ENCODE measurements around the gene GALNS. TPM values are rescaled to one million over a fixed set of nuclear protein-coding genes. Genes with fewer than 3 reads are reported as not detected.

The GALNS gene
- total RNA-seq, 1 donor from 2014 or later = 24.7 TPM

DNA sequence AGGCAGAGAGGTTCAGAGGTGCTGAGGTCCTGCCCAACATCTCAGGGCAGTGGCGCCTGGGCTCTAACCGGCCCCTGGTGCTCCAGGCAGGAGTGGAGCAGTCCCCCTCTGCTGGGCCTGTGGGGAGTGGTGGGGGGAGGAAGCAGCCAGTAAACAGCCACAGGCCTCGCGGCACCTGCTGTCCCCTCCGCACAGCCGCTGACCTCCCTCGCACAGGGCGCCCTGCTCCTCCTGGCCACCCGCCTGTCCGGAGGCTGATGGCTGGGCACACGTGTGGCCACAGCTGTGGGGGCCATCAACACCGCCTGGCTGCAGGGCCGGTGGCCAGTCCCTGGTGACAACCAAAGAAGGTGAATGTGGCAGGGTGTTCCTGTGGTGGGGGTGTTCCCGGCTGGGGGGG is 46.5 kb upstream of the GALNS start:
- TF ChIP-seq CTCF (IDR thresholded peaks at IDR 0.05; ENCODE audit: unreplicated experiment) = no peak
- H3K27me3 Mint-ChIP-seq (ENCODE audit: unreplicated experiment) = peaks cover 16% of the 10 kb centered on the region
- H3K36me3 Mint-ChIP-seq (ENCODE audit: low read depth, unreplicated experiment) = no peaks in the 10 kb centered on the region
- no peak overlapping the region for H3K4me3 Mint-ChIP-seq (ENCODE audit: unreplicated experiment)
- H3K4me1 Mint-ChIP-seq (ENCODE audit: unreplicated experiment) = no peaks in the 10 kb centered on the region
- H3K27ac Mint-ChIP-seq (ENCODE audit: unreplicated experiment) = no peak overlapping the region
- no peaks in the 10 kb centered on the region for H3K9me3 Mint-ChIP-seq (ENCODE audit: unreplicated experiment)
- DNase-seq (ENCODE audit: low spot score) = no peak

- Mint-ChIP-seq H3K4me3 (ENCODE audit: unreplicated experiment) (no peak overlapping the region), H3K27me3 (ENCODE audit: unreplicated experiment) (peaks cover 12% of the 10 kb centered on the region), H3K36me3 (ENCODE audit: low read depth, unreplicated experiment) (no peaks in the 10 kb centered on the region), H3K4me1 (ENCODE audit: unreplicated experiment) (no peaks in the 10 kb centered on the region), H3K27ac (ENCODE audit: unreplicated experiment) (no peak overlapping the region), H3K9me3 (ENCODE audit: unreplicated experiment) (no peaks in the 10 kb centered on the region)
- no peak for TF ChIP-seq CTCF (IDR thresholded peaks at IDR 0.05; ENCODE audit: unreplicated experiment)
- no peak for DNase-seq (ENCODE audit: low spot score)
Observed at GRCh38 chr16:88902744-88903143, 46.0 kb upstream of the GALNS start.

DNA sequence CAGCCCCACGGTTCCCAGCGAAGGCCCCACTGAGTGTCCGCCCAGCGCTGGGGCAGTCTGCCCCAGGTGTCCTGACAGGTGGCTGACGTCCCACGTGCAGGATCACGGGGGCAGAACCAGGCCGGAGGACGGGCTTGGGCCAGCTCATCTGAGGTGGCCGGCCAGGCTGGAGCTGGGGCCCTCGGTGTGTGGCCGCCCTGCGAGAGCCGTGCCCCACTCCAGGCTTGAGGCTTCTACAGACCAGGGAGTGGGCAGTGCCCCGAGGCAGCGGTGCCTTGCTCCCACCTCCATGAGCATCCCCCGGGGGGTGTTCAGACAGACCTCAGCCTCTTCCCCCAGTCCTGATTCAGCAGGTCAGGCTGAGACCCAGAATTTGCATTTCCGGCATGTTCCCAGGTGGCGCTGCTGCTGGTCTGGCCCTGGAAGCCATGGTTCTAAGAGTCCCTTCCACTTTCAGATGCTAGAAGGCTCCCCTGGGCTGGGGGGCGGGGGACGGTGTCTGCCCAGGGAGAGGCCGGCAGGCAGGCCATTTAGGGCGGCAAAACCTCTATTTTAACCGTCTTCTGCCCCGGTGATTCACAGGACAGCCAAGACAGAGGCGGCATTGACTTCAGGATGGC is 45.1 kb upstream of the GALNS start:
- H3K4me3 Mint-ChIP-seq (ENCODE audit: unreplicated experiment) = no peak overlapping the region
- no peak for TF ChIP-seq CTCF (IDR thresholded peaks at IDR 0.05; ENCODE audit: unreplicated experiment)
- H3K27me3 Mint-ChIP-seq (ENCODE audit: unreplicated experiment) = peaks cover 11% of the 10 kb centered on the region
- H3K9me3 Mint-ChIP-seq (ENCODE audit: unreplicated experiment) = no peaks in the 10 kb centered on the region
- no peaks in the 10 kb centered on the region for H3K4me1 Mint-ChIP-seq (ENCODE audit: unreplicated experiment)
- no peak overlapping the region for H3K27ac Mint-ChIP-seq (ENCODE audit: unreplicated experiment)
- DNase-seq (ENCODE audit: low spot score) = no peak
- no peaks in the 10 kb centered on the region for H3K36me3 Mint-ChIP-seq (ENCODE audit: low read depth, unreplicated experiment)

- Mint-ChIP-seq H3K4me1 (ENCODE audit: unreplicated experiment) (no peaks in the 10 kb centered on the region), H3K36me3 (ENCODE audit: low read depth, unreplicated experiment) (no peaks in the 10 kb centered on the region), H3K4me3 (ENCODE audit: unreplicated experiment) (no peak overlapping the region), H3K9me3 (ENCODE audit: unreplicated experiment) (no peaks in the 10 kb centered on the region), H3K27ac (ENCODE audit: unreplicated experiment) (no peak overlapping the region), H3K27me3 (ENCODE audit: unreplicated experiment) (peaks cover 5% of the 10 kb centered on the region)
- DNase-seq (ENCODE audit: low spot score) = no peak
- TF ChIP-seq CTCF (IDR thresholded peaks at IDR 0.05; ENCODE audit: unreplicated experiment) = no peak
Observed at GRCh38 chr16:88900662-88901052, 43.9 kb upstream of the GALNS start.

DNA sequence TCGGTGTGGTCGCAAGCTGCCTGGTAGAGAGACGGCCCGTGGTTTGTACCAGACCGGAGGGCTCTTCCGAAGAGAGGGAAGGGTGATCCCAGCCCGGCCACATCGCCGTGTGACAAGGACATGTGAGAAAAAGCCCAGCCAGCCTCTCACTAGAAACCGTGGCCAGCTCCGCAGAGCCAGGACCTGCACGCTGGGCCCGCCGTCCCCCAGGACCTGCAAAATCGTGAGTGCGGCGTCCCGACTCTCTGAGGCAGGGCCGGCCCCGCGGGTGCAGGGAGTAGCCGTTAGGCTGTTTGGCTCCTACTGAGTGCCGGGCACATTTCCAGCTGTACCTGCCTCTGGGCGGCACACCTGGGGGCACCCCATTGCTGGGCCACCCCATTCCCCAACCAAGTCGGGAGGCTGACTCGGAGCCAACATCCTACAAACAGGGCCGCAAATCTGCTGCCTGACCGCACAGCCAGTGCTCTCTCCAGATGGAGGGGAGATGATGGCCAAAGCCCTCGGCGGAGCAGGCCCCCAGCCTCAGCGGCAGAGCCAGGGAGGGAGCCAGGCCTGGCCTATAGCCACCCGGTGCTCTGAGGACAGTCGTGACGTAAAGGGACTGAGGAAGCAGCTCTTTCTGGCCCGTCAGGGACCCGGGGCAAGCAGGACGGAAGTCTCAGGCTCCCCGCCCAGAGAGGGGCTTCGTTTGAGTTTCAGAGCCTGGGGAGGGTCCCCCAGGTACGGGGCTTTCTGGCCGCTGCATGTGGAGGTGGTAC is 43.3 kb upstream of the GALNS start:
- no peak for DNase-seq (ENCODE audit: low spot score)
- H3K4me3 Mint-ChIP-seq (ENCODE audit: unreplicated experiment) = no peak overlapping the region
- TF ChIP-seq CTCF (IDR thresholded peaks at IDR 0.05; ENCODE audit: unreplicated experiment) = no peak
- no peaks in the 10 kb centered on the region for H3K36me3 Mint-ChIP-seq (ENCODE audit: low read depth, unreplicated experiment)
- no peaks in the 10 kb centered on the region for H3K9me3 Mint-ChIP-seq (ENCODE audit: unreplicated experiment)
- peaks cover 6% of the 10 kb centered on the region for H3K27me3 Mint-ChIP-seq (ENCODE audit: unreplicated experiment)
- no peak overlapping the region for H3K27ac Mint-ChIP-seq (ENCODE audit: unreplicated experiment)
- H3K4me1 Mint-ChIP-seq (ENCODE audit: unreplicated experiment) = no peaks in the 10 kb centered on the region

All from endothelial cell (in vitro differentiated cells).